Measurements from ENCODE around the gene ZHX3. TPM values are rescaled to one million over a fixed set of nuclear protein-coding genes. Genes with fewer than 3 reads are reported as not detected.
"Not testable (repeated sequence)": the region's sequence is repeated elsewhere in the genome, so short reads cannot be mapped to it uniquely, and the experiment has no call there.

Gene ZHX3
- total and polyA plus RNA-seq, 2 of the 4 experiments (the other 2 are of a cell fraction), result 25.0 to 28.0 TPM

DNA sequence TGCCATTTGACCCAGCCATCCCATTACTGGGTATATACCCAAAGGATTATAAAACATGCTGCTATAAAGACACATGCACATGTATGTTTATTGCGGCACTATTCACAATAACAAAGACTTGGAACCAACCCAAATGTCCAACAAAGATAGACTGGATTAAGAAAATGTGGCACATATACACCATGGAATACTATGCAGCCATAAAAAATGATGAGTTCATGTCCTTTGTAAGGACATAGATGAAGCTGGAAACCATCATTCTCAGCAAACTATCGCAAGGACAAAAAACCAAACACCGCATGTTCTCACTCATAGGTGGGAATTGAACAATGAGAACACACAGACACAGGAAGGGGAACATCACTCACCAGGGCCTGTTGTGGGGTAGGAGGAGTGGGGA lies 80.3 kb downstream of the ZHX3 start:
- CTCF ChIA-PET; H3K27ac ChIP-seq (ENCODE audit: insufficient read depth, low read length): not testable (repeated sequence)
- intact Hi-C loops (cut with micrococcal nuclease), result loop anchor here (10.0 kb wide), 1 partner anchor 178 kb away; no protein-coding TSS in a partner anchor

DNA sequence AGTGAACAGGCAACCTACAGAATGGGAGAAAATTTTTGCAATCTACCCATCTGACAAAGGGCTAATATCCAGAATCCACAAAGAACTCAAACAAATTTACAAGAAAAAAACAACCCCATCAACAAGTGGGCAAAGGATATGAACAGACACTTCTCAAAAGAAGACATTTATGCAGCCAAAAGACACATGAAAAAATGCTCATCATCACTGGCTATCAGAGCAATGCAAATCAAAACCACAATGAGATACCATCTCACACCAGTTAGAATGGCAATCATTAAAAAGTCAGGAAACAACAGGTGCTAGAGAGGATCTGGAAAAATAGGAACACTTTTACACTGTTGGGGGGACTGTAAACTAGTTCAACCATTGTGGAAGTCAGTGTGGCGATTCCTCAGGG lies 80.7 kb downstream of the ZHX3 start:
- H3K23ac ChIP-seq (ENCODE audit: low read depth, low read length); H2BK20ac ChIP-seq (ENCODE audit: low read depth, low read length); dilution Hi-C loops (cut with HindIII; ENCODE audit: low sequenced_read_pairs, unreplicated experiment); POLR2A ChIA-PET (ENCODE audit: unreplicated experiment); H3K27ac ChIP-seq (ENCODE audit: insufficient read depth, low read length); H4K8ac ChIP-seq (ENCODE audit: low read depth in 2 of 2, low read length in 2 of 2); H3K4me3 ChIP-seq (ENCODE audit: insufficient read depth, low read depth, low read length); H4K91ac ChIP-seq (ENCODE audit: insufficient read depth, low read depth, low read length); BruUV-seq (replicated peaks); H3K9ac ChIP-seq (ENCODE audit: low read depth, low read length); DNase-seq; H2BK15ac ChIP-seq (ENCODE audit: low read depth, low read length); H3K18ac ChIP-seq (ENCODE audit: low read depth, low read length); H3K9me3 ChIP-seq (ENCODE audit: control insufficient read depth, insufficient read depth, low read length); H3K4ac ChIP-seq (ENCODE audit: low read depth, low read length); in situ Hi-C loops (cut with MboI; ENCODE audit: low sequenced_read_pairs); H3K36me3 ChIP-seq (ENCODE audit: control insufficient read depth, insufficient read depth, low read length); H3K27me3 ChIP-seq (ENCODE audit: control insufficient read depth, insufficient read depth, low read length); H4K20me1 ChIP-seq (ENCODE audit: insufficient read depth, low read length); H2BK5ac ChIP-seq (ENCODE audit: low read depth, low read length, poor library complexity, severe bottlenecking); H2AFZ ChIP-seq (replicated peaks; ENCODE audit: low read length, poor library complexity); ATAC-seq (ENCODE audit: low read depth); H3K4me2 ChIP-seq (ENCODE audit: low read depth, low read length); H2AK9ac ChIP-seq (replicated peaks; ENCODE audit: low read depth, low read length, poor library complexity); H3K56ac ChIP-seq (ENCODE audit: extremely low read depth, insufficient read depth, low read length); CTCF ChIA-PET; H3K14ac ChIP-seq (replicated peaks; ENCODE audit: low read depth, low read length); H4K5ac ChIP-seq (ENCODE audit: low read depth, low read length); H2BK120ac ChIP-seq (ENCODE audit: low read depth, low read length); H2AK5ac ChIP-seq (ENCODE audit: low read depth, low read length): not testable (repeated sequence)
- WGBS, 2 experiments (ENCODE audit: extremely low coverage in 2 of 2, insufficient read length in 1 of 2), result no CpG with 5 or more reads among the region's 1 CpG
- intact Hi-C loops (cut with micrococcal nuclease), result loop anchor here (10.0 kb wide), 1 partner anchor 178 kb away; no protein-coding TSS in a partner anchor
- Histone ChIP-seq H3K9me1 (ENCODE audit: insufficient read depth, low read length) (peaks cover 13% of the 10 kb centered on the region), H3K4me1 (ENCODE audit: control insufficient read depth, insufficient read depth, low read length) (peaks cover 12% of the 10 kb centered on the region), H3K79me1 (ENCODE audit: low read depth in 1 of 2, low read length in 2 of 2) (peaks cover 23 to 44% of the 10 kb centered on the region in 2 experiments)

More for the DNA sequence above, 80.3 kb downstream of the ZHX3 start:
- BruUV-seq (replicated peaks); in situ Hi-C loops (cut with MboI; ENCODE audit: low sequenced_read_pairs); H2BK120ac ChIP-seq (ENCODE audit: low read depth, low read length); H3K36me3 ChIP-seq (ENCODE audit: control insufficient read depth, insufficient read depth, low read length); H3K56ac ChIP-seq (ENCODE audit: extremely low read depth, insufficient read depth, low read length); H3K27me3 ChIP-seq (ENCODE audit: control insufficient read depth, insufficient read depth, low read length); H3K18ac ChIP-seq (ENCODE audit: low read depth, low read length); H3K14ac ChIP-seq (replicated peaks; ENCODE audit: low read depth, low read length); H2AK9ac ChIP-seq (replicated peaks; ENCODE audit: low read depth, low read length, poor library complexity); H3K4me3 ChIP-seq (ENCODE audit: insufficient read depth, low read depth, low read length); H3K23ac ChIP-seq (ENCODE audit: low read depth, low read length); H2AK5ac ChIP-seq (ENCODE audit: low read depth, low read length); H3K9ac ChIP-seq (ENCODE audit: low read depth, low read length); H3K4me2 ChIP-seq (ENCODE audit: low read depth, low read length); H4K20me1 ChIP-seq (ENCODE audit: insufficient read depth, low read length); dilution Hi-C loops (cut with HindIII; ENCODE audit: low sequenced_read_pairs, unreplicated experiment); H4K5ac ChIP-seq (ENCODE audit: low read depth, low read length); H4K8ac ChIP-seq (ENCODE audit: low read depth in 2 of 2, low read length in 2 of 2); H4K91ac ChIP-seq (ENCODE audit: insufficient read depth, low read depth, low read length); H3K4ac ChIP-seq (ENCODE audit: low read depth, low read length); H2BK15ac ChIP-seq (ENCODE audit: low read depth, low read length); POLR2A ChIA-PET (ENCODE audit: unreplicated experiment); H2BK20ac ChIP-seq (ENCODE audit: low read depth, low read length); H3K9me3 ChIP-seq (ENCODE audit: control insufficient read depth, insufficient read depth, low read length); DNase-seq; ATAC-seq (ENCODE audit: low read depth); H2BK5ac ChIP-seq (ENCODE audit: low read depth, low read length, poor library complexity, severe bottlenecking); H2AFZ ChIP-seq (replicated peaks; ENCODE audit: low read length, poor library complexity): not testable (repeated sequence)
- Histone ChIP-seq H3K4me1 (ENCODE audit: control insufficient read depth, insufficient read depth, low read length) (peaks cover 12% of the 10 kb centered on the region), H3K9me1 (ENCODE audit: insufficient read depth, low read length) (peaks cover 12% of the 10 kb centered on the region; the same call in 1 of the 2 replicates), H3K79me1 (ENCODE audit: low read depth in 1 of 2, low read length in 2 of 2) (peaks cover 23 to 44% of the 10 kb centered on the region in 2 experiments)
- WGBS, 2 experiments (ENCODE audit: extremely low coverage in 2 of 2, insufficient read length in 1 of 2), result no CpG with 5 or more reads among the region's 3 CpGs
